ENCODE data around the gene SNORC.

SNORC gene

DNA sequence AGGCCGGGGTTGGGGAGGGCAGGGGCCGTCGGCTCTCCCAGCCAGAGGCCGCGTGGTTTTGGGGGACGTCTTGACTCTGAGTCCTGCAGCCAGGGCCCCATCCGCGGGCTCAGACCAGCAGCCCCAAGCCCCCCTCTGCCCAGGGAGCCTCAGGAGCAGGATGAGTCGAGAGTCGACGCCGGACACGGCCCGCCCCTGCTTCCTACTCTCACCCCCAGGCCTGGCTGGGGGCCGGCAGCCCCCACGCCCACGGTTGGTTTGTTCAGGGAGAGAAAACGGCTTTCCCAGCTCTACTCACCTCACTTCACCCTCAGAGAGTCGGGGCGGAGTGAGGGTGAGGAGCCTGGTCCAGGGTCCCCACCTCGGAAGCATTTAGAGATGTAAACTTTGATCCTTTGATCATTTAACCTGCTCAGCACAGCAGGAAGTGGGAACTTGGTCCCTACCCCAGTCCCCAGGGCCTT lies 6.9 kb downstream of the SNORC start:
- no peak for DNase-seq
- Histone ChIP-seq H3K27ac (no peak overlapping the region), H3K36me3 (replicated peaks) (no peaks in the 10 kb centered on the region), H3K4me3 (ENCODE audit: low read depth, low read length) (no peak overlapping the region), H3K27me3 (replicated peaks) (no peaks in the 10 kb centered on the region)
- TF ChIP-seq, protein P1, sequence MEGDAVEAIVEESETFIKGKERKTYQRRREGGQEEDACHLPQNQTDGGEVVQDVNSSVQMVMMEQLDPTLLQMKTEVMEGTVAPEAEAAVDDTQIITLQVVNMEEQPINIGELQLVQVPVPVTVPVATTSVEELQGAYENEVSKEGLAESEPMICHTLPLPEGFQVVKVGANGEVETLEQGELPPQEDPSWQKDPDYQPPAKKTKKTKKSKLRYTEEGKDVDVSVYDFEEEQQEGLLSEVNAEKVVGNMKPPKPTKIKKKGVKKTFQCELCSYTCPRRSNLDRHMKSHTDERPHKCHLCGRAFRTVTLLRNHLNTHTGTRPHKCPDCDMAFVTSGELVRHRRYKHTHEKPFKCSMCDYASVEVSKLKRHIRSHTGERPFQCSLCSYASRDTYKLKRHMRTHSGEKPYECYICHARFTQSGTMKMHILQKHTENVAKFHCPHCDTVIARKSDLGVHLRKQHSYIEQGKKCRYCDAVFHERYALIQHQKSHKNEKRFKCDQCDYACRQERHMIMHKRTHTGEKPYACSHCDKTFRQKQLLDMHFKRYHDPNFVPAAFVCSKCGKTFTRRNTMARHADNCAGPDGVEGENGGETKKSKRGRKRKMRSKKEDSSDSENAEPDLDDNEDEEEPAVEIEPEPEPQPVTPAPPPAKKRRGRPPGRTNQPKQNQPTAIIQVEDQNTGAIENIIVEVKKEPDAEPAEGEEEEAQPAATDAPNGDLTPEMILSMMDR (IDR thresholded peaks at IDR 0.05; ENCODE audit: low read depth, low read length, missing control alignments), result no peak
- in situ Hi-C loops (cut with HindIII; ENCODE audit: low pct_ligation_motif_present, low sequenced_read_pairs), result no loop called here

GRCh38 chr2:232877940-232878511 lies 8.0 kb downstream of the SNORC start:
- in situ Hi-C loops (cut with HindIII; ENCODE audit: low pct_ligation_motif_present, low sequenced_read_pairs), result no loop called here

GRCh38 chr2:232878855-232879617 lies 9.0 kb downstream of the SNORC start:
- no peak for DNase-seq
- Histone ChIP-seq H3K27me3 (replicated peaks) (no peaks in the 10 kb centered on the region), H3K4me3 (ENCODE audit: low read depth, low read length) (no peak overlapping the region), H3K36me3 (replicated peaks) (no peaks in the 10 kb centered on the region), H3K27ac (no peak overlapping the region)
- TF ChIP-seq, protein P1 (IDR thresholded peaks at IDR 0.05; ENCODE audit: low read depth, low read length, missing control alignments), result no peak
- in situ Hi-C loops (cut with HindIII; ENCODE audit: low pct_ligation_motif_present, low sequenced_read_pairs), result no loop called here

More at GRCh38 chr2:232877940-232878511, 8.0 kb downstream of the SNORC start:
- Histone ChIP-seq H3K36me3 (replicated peaks) (no peaks in the 10 kb centered on the region), H3K27me3 (replicated peaks) (no peaks in the 10 kb centered on the region), H3K27ac (no peak overlapping the region), H3K4me3 (ENCODE audit: low read depth, low read length) (no peak overlapping the region)
- TF ChIP-seq, protein P1 (IDR thresholded peaks at IDR 0.05; ENCODE audit: low read depth, low read length, missing control alignments), result no peak
- DNase-seq, result no peak

GRCh38 chr2:232879618-232880494 lies 9.8 kb downstream of the SNORC start:
- in situ Hi-C loops (cut with HindIII; ENCODE audit: low pct_ligation_motif_present, low sequenced_read_pairs), result no loop called here
- no peaks in the 10 kb centered on the region for H3K27me3 ChIP-seq (replicated peaks)
- H3K4me3 ChIP-seq (ENCODE audit: low read depth, low read length), result no peak overlapping the region
- no peak for DNase-seq
- no peak overlapping the region for H3K27ac ChIP-seq
- TF ChIP-seq, protein P1 (IDR thresholded peaks at IDR 0.05; ENCODE audit: low read depth, low read length, missing control alignments), result no peak
- no peaks in the 10 kb centered on the region for H3K36me3 ChIP-seq (replicated peaks)

DNA sequence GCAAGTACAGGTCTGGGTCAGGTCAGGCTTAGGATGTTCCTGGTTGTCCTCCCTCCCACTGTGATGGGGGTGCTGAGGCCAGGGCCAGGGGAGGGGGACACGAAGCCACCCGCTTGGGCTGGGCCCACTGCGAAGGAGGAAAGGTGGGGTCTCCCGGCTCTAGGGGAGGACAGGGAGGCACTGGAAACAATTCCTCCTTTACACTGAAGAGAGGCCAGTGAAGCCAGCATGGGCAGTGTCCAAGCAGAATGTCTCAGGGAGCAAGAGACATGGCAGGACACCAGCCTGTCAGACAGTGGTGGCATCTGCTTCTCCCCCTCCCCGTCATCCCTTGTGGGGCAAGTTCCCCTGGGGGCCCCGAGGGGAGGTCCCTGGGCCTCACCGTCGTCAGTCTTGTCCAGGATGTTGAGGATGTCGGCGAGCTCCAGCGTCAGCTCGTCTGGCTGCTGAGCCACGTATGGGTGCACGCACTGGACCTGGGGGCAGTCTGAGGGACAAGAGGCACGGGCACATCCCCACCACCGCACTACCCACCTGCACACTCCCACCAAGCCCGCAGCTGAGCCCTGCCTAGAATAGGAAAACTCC lies 10.8 kb downstream of the SNORC start:
- Histone ChIP-seq H3K27ac (no peak overlapping the region), H3K27me3 (replicated peaks) (no peaks in the 10 kb centered on the region), H3K4me3 (ENCODE audit: low read depth, low read length) (no peak overlapping the region), H3K36me3 (replicated peaks) (no peaks in the 10 kb centered on the region)
- TF ChIP-seq, protein P1 (IDR thresholded peaks at IDR 0.05; ENCODE audit: low read depth, low read length, missing control alignments), result no peak
- DNase-seq, result no peak
- in situ Hi-C loops (cut with HindIII; ENCODE audit: low pct_ligation_motif_present, low sequenced_read_pairs), result no loop called here

Measured in brain microvascular endothelial cell (primary cell).